ENCODE data around the gene SNX5. TPM values are rescaled to one million over a fixed set of nuclear protein-coding genes. Genes with fewer than 3 reads are reported as not detected.

Gene SNX5
- total and polyA plus RNA-seq, 9 of the 15 experiments (the other 6 are each of a cell fraction or from before 2014, with no cell fraction given) = 53.5 to 276 (median 160) TPM

DNA sequence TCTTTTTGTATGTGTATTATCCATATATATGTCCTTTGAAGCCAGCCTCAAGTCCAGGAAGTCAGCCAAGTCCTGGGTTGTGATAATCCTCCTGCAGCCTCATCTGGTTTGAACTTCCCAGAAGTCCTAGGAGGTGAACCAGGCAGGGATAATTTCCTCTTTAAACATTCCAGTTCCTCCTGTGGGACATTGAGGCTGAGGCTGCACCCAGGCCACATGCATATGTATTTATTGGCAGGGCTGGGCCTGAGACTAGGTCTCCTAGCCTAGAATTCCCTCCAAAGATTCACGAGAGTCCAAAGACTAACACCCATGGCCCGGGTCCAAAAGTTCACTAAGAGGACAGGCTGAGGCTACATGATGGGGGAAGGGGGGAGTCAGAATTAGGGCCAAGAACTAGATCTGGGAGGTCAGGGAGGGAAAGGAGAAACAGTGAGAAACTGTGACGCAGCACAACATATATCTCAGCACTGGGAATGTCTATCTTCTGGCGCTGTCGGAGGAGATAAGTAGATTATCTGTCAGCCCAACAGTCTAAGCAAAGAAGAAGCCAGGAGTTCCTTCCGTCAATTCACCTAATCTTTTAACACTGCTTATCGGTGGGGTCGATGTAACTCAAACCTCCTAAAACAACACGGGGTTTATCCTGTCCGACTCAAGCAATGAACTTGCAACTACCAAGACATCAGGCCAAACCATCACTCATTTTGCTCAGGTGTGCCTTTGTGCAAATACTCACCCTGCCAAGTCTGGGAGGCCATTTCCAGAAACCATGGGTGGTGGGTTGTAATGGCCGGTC is 43.3 kb downstream of the SNX5 start (continued):
- TF ChIP-seq, protein P1, sequence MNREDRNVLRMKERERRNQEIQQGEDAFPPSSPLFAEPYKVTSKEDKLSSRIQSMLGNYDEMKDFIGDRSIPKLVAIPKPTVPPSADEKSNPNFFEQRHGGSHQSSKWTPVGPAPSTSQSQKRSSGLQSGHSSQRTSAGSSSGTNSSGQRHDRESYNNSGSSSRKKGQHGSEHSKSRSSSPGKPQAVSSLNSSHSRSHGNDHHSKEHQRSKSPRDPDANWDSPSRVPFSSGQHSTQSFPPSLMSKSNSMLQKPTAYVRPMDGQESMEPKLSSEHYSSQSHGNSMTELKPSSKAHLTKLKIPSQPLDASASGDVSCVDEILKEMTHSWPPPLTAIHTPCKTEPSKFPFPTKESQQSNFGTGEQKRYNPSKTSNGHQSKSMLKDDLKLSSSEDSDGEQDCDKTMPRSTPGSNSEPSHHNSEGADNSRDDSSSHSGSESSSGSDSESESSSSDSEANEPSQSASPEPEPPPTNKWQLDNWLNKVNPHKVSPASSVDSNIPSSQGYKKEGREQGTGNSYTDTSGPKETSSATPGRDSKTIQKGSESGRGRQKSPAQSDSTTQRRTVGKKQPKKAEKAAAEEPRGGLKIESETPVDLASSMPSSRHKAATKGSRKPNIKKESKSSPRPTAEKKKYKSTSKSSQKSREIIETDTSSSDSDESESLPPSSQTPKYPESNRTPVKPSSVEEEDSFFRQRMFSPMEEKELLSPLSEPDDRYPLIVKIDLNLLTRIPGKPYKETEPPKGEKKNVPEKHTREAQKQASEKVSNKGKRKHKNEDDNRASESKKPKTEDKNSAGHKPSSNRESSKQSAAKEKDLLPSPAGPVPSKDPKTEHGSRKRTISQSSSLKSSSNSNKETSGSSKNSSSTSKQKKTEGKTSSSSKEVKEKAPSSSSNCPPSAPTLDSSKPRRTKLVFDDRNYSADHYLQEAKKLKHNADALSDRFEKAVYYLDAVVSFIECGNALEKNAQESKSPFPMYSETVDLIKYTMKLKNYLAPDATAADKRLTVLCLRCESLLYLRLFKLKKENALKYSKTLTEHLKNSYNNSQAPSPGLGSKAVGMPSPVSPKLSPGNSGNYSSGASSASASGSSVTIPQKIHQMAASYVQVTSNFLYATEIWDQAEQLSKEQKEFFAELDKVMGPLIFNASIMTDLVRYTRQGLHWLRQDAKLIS (CRISPR knock-in tag; IDR thresholded peaks at IDR 0.05) = no peak
- no peak for TF ChIP-seq MLLT1 (IDR thresholded peaks at IDR 0.05)
- TF ChIP-seq, protein P2, sequence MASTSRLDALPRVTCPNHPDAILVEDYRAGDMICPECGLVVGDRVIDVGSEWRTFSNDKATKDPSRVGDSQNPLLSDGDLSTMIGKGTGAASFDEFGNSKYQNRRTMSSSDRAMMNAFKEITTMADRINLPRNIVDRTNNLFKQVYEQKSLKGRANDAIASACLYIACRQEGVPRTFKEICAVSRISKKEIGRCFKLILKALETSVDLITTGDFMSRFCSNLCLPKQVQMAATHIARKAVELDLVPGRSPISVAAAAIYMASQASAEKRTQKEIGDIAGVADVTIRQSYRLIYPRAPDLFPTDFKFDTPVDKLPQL (IDR thresholded peaks at IDR 0.05; ENCODE audit: extremely low read depth, insufficient read length) = no peak
- TF ChIP-seq RBM14 (IDR thresholded peaks at IDR 0.05; ENCODE audit: borderline replicate concordance, insufficient read depth, low read depth, low read length) = no peak
- TF ChIP-seq, protein P3, sequence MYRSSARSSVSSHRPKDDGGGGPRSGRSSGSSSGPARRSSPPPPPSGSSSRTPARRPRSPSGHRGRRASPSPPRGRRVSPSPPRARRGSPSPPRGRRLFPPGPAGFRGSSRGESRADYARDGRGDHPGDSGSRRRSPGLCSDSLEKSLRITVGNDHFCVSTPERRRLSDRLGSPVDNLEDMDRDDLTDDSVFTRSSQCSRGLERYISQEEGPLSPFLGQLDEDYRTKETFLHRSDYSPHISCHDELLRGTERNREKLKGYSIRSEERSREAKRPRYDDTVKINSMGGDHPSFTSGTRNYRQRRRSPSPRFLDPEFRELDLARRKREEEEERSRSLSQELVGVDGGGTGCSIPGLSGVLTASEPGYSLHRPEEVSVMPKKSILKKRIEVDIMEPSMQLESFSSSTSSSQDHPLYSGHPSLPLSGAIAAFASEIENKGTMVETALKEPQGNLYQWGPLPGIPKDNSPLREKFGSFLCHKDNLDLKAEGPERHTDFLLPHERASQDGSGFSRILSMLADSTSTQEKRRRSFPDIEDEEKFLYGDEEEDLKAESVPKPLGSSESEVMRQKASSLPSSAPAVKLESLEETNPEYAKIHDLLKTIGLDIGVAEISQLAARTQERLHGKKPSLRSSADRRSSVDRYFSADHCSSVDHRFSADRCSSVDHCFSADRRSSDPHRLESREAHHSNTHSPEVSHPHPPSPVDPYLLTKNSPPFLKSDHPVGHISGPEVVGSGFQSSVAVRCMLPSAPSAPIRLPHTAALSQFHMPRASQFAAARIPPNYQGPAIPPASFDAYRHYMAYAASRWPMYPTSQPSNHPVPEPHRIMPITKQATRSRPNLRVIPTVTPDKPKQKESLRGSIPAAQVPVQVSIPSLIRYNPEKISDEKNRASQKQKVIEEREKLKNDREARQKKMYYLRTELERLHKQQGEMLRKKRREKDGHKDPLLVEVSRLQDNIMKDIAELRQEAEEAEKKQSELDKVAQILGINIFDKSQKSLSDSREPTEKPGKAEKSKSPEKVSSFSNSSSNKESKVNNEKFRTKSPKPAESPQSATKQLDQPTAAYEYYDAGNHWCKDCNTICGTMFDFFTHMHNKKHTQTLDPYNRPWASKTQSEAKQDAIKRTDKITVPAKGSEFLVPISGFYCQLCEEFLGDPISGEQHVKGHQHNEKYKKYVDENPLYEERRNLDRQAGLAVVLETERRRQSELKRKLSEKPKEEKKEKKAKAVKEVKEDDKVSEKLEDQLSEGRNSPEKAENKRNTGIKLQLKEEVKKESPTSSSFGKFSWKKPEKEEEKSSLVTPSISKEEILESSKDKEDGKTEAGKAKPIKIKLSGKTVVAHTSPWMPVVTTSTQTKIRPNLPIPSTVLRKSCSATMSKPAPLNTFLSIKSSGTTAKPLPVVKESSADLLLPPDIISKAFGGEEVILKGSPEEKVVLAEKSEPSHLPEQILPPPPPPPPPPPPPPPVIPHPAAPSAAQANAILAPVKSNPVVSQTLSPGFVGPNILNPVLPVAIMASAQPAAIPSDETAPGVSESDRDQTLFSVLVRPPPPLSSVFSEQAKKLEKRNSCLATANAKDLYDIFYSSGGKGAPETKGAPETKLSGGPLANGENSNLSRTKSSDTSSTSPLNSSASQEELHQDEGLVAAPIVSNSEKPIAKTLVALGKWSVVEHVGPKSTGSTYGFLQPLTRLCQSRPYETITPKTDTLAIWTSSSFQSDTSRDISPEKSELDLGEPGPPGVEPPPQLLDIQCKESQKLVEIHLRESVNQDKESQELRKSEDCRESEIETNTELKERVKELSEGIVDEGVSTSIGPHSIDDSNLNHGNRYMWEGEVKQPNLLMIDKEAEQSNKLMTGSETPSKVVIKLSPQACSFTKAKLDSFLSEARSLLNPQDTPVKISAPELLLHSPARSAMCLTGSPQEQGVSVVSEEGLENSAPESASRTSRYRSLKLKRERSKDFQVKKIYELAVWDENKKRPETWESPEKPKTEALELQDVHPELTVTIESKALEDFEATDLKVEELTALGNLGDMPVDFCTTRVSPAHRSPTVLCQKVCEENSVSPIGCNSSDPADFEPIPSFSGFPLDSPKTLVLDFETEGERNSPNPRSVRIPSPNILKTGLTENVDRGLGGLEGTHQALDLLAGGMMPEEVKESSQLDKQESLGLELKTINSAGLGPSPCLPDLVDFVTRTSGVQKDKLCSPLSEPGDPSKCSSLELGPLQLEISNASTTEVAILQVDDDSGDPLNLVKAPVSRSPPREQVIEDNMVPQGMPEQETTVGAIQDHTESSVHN (IDR thresholded peaks at IDR 0.05; ENCODE audit: borderline replicate concordance in 1 of 2, low read depth in 1 of 2) = 0 out of 4 replicates have a peak, but pooled peaks of 1 of the 2 experiments have one; percentile 33
- peak; percentile 70 for TF ChIP-seq ZNF395 (CRISPR knock-in tag; IDR thresholded peaks at IDR 0.05)
- no peak for TF ChIP-seq ZNF263 (CRISPR knock-in tag; IDR thresholded peaks at IDR 0.05; ENCODE audit: borderline replicate concordance)
- no peak for TF ChIP-seq PCBP1 (IDR thresholded peaks at IDR 0.05; ENCODE audit: low read depth, low read length, poor library complexity, severe bottlenecking)
- peak; percentile 90 for TF ChIP-seq CREM (IDR thresholded peaks at IDR 0.05; ENCODE audit: low read depth)

All from K562 (cell line).